Neuronal stem cell (in vitro differentiated cells): Measurements from ENCODE around the gene CTRB2.
A peak's percentile ranks its signal among the peaks of the same experiment; 100 is the strongest.

ENCODE experiments used
- DNase-seq: peaks from one replicate; pipeline ENCODE4 v3.0.0-alpha.2; 2013; ENCODE audit warnings: low spot score
- H2AFZ ChIP-seq: one replicate; pipeline ENCODE4 v1.6.1; 2013; ENCODE audit warnings: mild to moderate bottlenecking, low read length, inconsistent platforms
- H2AK5ac ChIP-seq: 2 replicates; pipeline ENCODE4 v1.6.1; 2013; ENCODE audit warnings: low read depth, mild to moderate bottlenecking, inconsistent platforms, low read length, moderate library complexity, mixed read lengths
- H2BK120ac ChIP-seq: 2 replicates; pipeline ENCODE4 v1.6.1; 2013; ENCODE audit warnings: low read depth, mild to moderate bottlenecking, inconsistent platforms, low read length, moderate library complexity, mixed read lengths
- H2BK12ac ChIP-seq: one replicate; pipeline ENCODE4 v1.6.1; 2013; ENCODE audit warnings: low read length, inconsistent platforms
- H2BK15ac ChIP-seq: 2 replicates; pipeline ENCODE4 v1.6.1; 2013; ENCODE audit warnings: mild to moderate bottlenecking, low read length, inconsistent platforms, mixed read lengths
- H2BK5ac ChIP-seq: one replicate; pipeline ENCODE4 v1.6.1; 2013; ENCODE audit warnings: inconsistent platforms, mild to moderate bottlenecking, low read length, moderate library complexity
- H3K14ac ChIP-seq: one replicate; pipeline ENCODE4 v1.6.1; 2013; ENCODE audit warnings: low read length, inconsistent platforms
- H3K18ac ChIP-seq: 2 replicates; pipeline ENCODE4 v1.6.1; 2013; ENCODE audit warnings: low read length, inconsistent platforms
- H3K23ac ChIP-seq: 2 replicates; pipeline ENCODE4 v1.6.1; 2013; ENCODE audit warnings: low read depth, mild to moderate bottlenecking, mixed read lengths, low read length, inconsistent platforms; ENCODE audit not compliant: poor library complexity
- H3K27ac ChIP-seq: replicated peaks from 3 replicates; pipeline ENCODE4 v1.5.1; 2013; ENCODE audit warnings: low read length, inconsistent platforms
- H3K27me3 ChIP-seq, 3 experiments: 2 replicates each; pipeline ENCODE4 v1.6.1; 2013; ENCODE audit warnings: low read length in 3 of 3, mild to moderate bottlenecking in 2 of 3, inconsistent platforms in 1 of 3, low read depth in 1 of 3, mixed read lengths in 1 of 3, moderate library complexity in 1 of 3; ENCODE audit not compliant: control insufficient read depth in 3 of 3, insufficient read depth in 3 of 3
- H3K36me3 ChIP-seq, 2 donors: replicated peaks in 1 of 2; 2 replicates each; pipeline ENCODE4 v1.6.1; 2013; ENCODE audit warnings: low read length in 2 of 2; ENCODE audit not compliant: control insufficient read depth in 2 of 2, insufficient read depth in 2 of 2
- H3K4ac ChIP-seq: 2 replicates; pipeline ENCODE4 v1.6.1; 2013; ENCODE audit warnings: inconsistent platforms, mild to moderate bottlenecking, low read length, moderate library complexity
- H3K4me1 ChIP-seq, 2 donors: 1 replicate in 1 of 2; 2 replicates in 1 of 2; pipeline ENCODE4 v1.6.1; 2013; ENCODE audit warnings: low read length in 2 of 2, low read depth in 1 of 2; ENCODE audit not compliant: control insufficient read depth in 2 of 2, insufficient read depth in 1 of 2
- H3K4me2 ChIP-seq: one replicate; pipeline ENCODE4 v1.6.1; 2013; ENCODE audit warnings: mild to moderate bottlenecking, low read length, inconsistent platforms; ENCODE audit not compliant: insufficient read depth, poor library complexity, severe bottlenecking
- H3K4me3 ChIP-seq, 2 donors: 2 replicates each; pipeline ENCODE4 v1.5.1; 2013; ENCODE audit warnings: low read length in 2 of 2, mild to moderate bottlenecking in 2 of 2, inconsistent platforms in 1 of 2, moderate library complexity in 1 of 2
- H3K79me1 ChIP-seq: one replicate; pipeline ENCODE4 v1.6.1; 2013; ENCODE audit warnings: low read depth, mild to moderate bottlenecking, inconsistent platforms, low read length, moderate library complexity
- H3K9ac ChIP-seq: one replicate; pipeline ENCODE4 v1.6.1; 2013; ENCODE audit warnings: mild to moderate bottlenecking, low read depth, low read length, inconsistent platforms; ENCODE audit not compliant: poor library complexity
- H3K9me3 ChIP-seq, 2 donors: replicated peaks in 1 of 2; 2 replicates each; pipeline versions ENCODE3 to v1.6.1; 2013; ENCODE audit warnings: low read length in 2 of 2, mild to moderate bottlenecking in 2 of 2, inconsistent platforms in 1 of 2, low read depth in 1 of 2, mixed read lengths in 1 of 2, moderate library complexity in 1 of 2; ENCODE audit not compliant: control insufficient read depth in 2 of 2, insufficient read depth in 1 of 2
- H4K8ac ChIP-seq: one replicate; pipeline ENCODE4 v1.6.1; 2013; ENCODE audit warnings: low read depth, mild to moderate bottlenecking, inconsistent platforms, low read length, moderate library complexity
- H4K91ac ChIP-seq: one replicate; pipeline ENCODE4 v1.6.1; 2013; ENCODE audit warnings: low read length, low read depth, mild to moderate bottlenecking, inconsistent platforms; ENCODE audit not compliant: poor library complexity
- WGBS, 2 donors: extraction: QIAGEN DNeasy Blood & Tissue Kit; methylation state at CpG; one replicate each; pipeline ENCODE4 v1.1.7; 2013; ENCODE audit warnings: missing lambda C conversion rate in 2 of 2, mixed read lengths in 1 of 2; ENCODE audit not compliant: insufficient read length in 2 of 2, insufficient replicate concordance in 1 of 2; ENCODE audit errors: extremely low coverage in 2 of 2; 5-methylcytosine and 5-hydroxymethylcytosine counted together

CTRB2 gene

GRCh38 chr16:75175074-75175473 is 31.9 kb downstream of the CTRB2 start:
- Histone ChIP-seq H4K91ac (no peak overlapping the region), H2BK120ac (no peak overlapping the region), H4K8ac (no peak overlapping the region), H3K18ac (no peak overlapping the region), H3K27ac (no peak overlapping the region), H3K9ac (no peak overlapping the region), H3K27me3 (no peaks in the 10 kb centered on the region), H3K23ac (no peak overlapping the region), H3K14ac (no peak overlapping the region), H2AK5ac (no peak overlapping the region), H3K4me3 (no peak overlapping the region), H2AFZ (no peak overlapping the region), H3K4me1 (no peaks in the 10 kb centered on the region), H2BK5ac (no peak overlapping the region), H3K36me3 (peaks cover 6 to 29% of the 10 kb centered on the region in 2 donors), H2BK15ac (no peak overlapping the region), H2BK12ac (no peak overlapping the region), H3K4ac (no peak overlapping the region), H3K9me3 (peaks cover 33 to 74% of the 10 kb centered on the region in 2 donors), H3K79me1 (no peaks in the 10 kb centered on the region), H3K4me2 (no peak overlapping the region)
- DNase-seq = no peak
- no CpG with 5 or more reads among the region's 3 CpGs for WGBS, 2 donors

DNA sequence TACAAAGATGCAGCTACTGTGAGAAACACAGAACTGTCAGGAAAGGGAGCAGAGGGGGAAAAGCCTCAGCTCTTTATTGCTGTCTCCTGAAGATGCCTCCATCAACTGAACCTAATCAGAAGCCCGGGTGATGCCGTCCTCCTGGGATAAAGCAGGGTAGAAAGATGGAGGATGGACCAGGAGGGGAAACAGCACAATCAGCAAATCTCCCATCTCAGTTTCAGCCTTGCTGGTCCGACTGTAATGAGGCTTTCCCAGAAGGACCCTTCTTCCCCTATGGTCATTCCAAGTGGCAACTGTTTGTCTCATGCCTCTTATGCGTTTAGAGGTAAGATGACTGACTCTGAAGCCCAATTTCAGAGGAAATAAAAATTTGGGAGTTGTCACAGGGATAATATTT is 34.4 kb downstream of the CTRB2 start:
- Histone ChIP-seq H2BK15ac (no peak overlapping the region), H3K4me1 (no peaks in the 10 kb centered on the region), H3K4me3 (no peak overlapping the region), H3K23ac (no peak overlapping the region), H3K4me2 (no peak overlapping the region), H3K27me3 (no peaks in the 10 kb centered on the region), H2AK5ac (no peak overlapping the region), H3K27ac (no peak overlapping the region), H3K9ac (no peak overlapping the region), H4K91ac (no peak overlapping the region), H2BK120ac (no peak overlapping the region), H2AFZ (no peak overlapping the region), H3K4ac (no peak overlapping the region), H2BK12ac (no peak overlapping the region), H3K9me3 (peaks cover 52 to 91% of the 10 kb centered on the region in 2 donors), H4K8ac (no peak overlapping the region), H3K79me1 (no peaks in the 10 kb centered on the region), H2BK5ac (no peak overlapping the region), H3K36me3 (peaks cover 18 to 54% of the 10 kb centered on the region in 2 donors), H3K14ac (no peak overlapping the region), H3K18ac (no peak overlapping the region)
- no peak for DNase-seq
- WGBS, 2 donors = no CpG with 5 or more reads among the region's 4 CpGs

GRCh38 chr16:75169899-75170405 is 37.0 kb downstream of the CTRB2 start:
- H2AK5ac ChIP-seq = no peak overlapping the region
- H2BK15ac ChIP-seq = no peak overlapping the region
- peak overlapping the region in 1 of 2 donors; percentile 35 for H3K4me3 ChIP-seq
- H3K4ac ChIP-seq = no peak overlapping the region
- peaks cover 31 to 78% of the 10 kb centered on the region in 2 donors for H3K36me3 ChIP-seq
- DNase-seq = no peak
- H2BK12ac ChIP-seq = no peak overlapping the region
- no peak overlapping the region for H4K91ac ChIP-seq
- no peak overlapping the region for H3K9ac ChIP-seq
- H3K14ac ChIP-seq = no peak overlapping the region
- no peak overlapping the region for H3K18ac ChIP-seq
- no peak overlapping the region for H3K27ac ChIP-seq
- H4K8ac ChIP-seq = no peak overlapping the region
- no peak overlapping the region for H3K4me2 ChIP-seq
- H3K79me1 ChIP-seq = peaks cover under 1% of the 10 kb centered on the region
- no peaks in the 10 kb centered on the region for H3K4me1 ChIP-seq
- H3K23ac ChIP-seq = no peak overlapping the region
- peaks cover 56 to 97% of the 10 kb centered on the region in 2 donors for H3K9me3 ChIP-seq
- no peaks in the 10 kb centered on the region for H3K27me3 ChIP-seq
- H2BK5ac ChIP-seq = no peak overlapping the region
- no peak overlapping the region for H2AFZ ChIP-seq
- no peak overlapping the region for H2BK120ac ChIP-seq
- WGBS, 2 donors = no CpG with 5 or more reads among the region's 10 CpGs

DNA sequence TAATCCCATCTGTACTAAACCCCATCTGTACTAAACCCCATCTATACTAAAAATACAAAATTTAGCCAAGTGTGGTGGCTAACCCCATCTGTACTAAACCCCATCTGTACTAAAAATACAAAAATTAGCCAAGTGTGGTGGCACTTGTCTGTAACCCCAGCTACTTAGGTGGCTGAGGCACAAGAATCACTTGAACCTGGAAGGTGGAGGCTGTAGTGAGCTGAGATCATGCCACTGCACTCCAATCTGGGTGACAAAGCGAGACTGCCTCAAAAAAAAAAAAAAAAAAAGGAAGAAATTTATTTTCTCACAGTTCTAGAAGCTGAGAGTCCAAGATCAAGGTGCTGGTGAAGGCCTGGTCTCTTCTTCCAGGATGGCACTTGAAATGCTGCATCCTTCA is 46.6 kb downstream of the CTRB2 start:
- H2BK12ac ChIP-seq = no peak overlapping the region
- no peak overlapping the region for H2BK15ac ChIP-seq
- no peak overlapping the region for H2AK5ac ChIP-seq
- H3K4me3 ChIP-seq = no peak overlapping the region
- no peak overlapping the region for H2BK120ac ChIP-seq
- no peak overlapping the region for H3K9ac ChIP-seq
- H2BK5ac ChIP-seq = no peak overlapping the region
- WGBS, 2 donors = no CpG with 5 or more reads among the region's 1 CpG
- H3K14ac ChIP-seq = no peak overlapping the region
- no peak overlapping the region for H2AFZ ChIP-seq
- H3K4ac ChIP-seq = no peak overlapping the region
- H3K27me3 ChIP-seq = no peaks in the 10 kb centered on the region
- no peak overlapping the region for H3K18ac ChIP-seq
- no peak overlapping the region for H4K91ac ChIP-seq
- H3K9me3 ChIP-seq = peaks cover 24 to 79% of the 10 kb centered on the region in 2 donors
- no peak overlapping the region for H3K23ac ChIP-seq
- peaks cover 10% of the 10 kb centered on the region for H3K79me1 ChIP-seq
- no peak for DNase-seq
- no peak overlapping the region for H4K8ac ChIP-seq
- no peak overlapping the region for H3K4me2 ChIP-seq
- no peak overlapping the region for H3K27ac ChIP-seq
- H3K36me3 ChIP-seq = peaks cover 20 to 89% of the 10 kb centered on the region in 2 donors
- no peaks in the 10 kb centered on the region for H3K4me1 ChIP-seq
